ENCODE data around the gene ACOXL. TPM values are rescaled to one million over a fixed set of nuclear protein-coding genes. Genes with fewer than 3 reads are reported as not detected.
"Not testable (repeated sequence)": the region's sequence is repeated elsewhere in the genome, so short reads cannot be mapped to it uniquely, and the experiment has no call there.

Gene ACOXL
- total RNA-seq, 1 donor from 2014 or later: not detected

DNA sequence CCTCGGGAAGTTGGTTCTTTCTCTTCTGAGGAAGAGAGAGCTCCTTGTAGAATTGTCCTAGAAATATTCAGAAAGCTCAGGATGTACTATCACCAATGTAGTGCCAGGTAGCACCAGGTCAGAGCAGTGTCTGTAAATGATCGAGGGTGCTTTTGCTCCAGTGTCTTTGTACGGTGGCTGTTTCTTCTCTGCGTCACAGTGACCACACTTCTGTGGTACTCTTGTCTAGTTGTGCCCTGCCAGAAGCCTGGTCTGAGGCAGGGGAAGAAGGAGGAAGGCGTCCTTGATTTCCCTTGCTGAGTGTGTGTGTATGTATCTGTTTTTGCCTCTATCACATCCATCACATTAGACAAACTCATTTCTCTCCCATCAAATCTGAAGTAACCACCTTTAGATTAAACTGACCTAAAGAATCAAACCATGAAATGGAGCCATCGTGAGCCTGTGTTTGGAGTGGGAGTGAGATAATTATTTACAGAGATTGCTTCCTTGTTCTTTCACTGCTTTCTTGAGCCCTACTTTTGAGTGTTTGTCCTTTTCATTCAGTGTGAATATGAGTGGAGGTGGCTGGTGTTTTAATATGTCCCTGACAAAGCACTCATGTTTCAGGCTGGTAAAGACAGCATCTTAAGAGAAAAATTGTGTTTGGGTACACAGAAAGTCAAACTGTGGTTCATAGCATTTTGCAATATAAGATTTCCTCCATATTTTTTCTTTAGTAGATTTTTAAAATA is 97.2 kb downstream of the ACOXL start:
- no peak for DNase-seq

DNA sequence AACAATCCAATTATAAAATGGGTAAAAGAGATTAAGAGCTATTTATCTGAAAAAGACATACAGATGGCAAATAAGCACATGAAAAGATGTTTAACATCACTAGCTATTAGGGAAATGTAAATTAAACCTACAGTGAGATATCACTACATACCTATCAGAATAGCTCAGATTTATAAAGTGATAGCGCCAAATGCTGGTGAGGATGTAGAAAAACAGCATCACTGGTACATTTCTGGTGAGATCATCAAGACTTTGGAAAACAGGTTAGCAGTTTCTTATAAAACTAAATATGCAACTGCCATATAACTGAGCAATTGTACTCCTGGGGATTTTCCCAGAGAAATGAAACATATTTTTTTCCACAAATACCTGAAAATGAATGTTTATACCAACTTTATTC is 100.4 kb downstream of the ACOXL start:
- no peak for DNase-seq

GRCh38 chr2:110834134-110834827 is 101.9 kb downstream of the ACOXL start:
- no peak for DNase-seq

GRCh38 chr2:110836671-110837070 is 104.3 kb downstream of the ACOXL start:
- DNase-seq: no peak

- DNase-seq: no peak
Observed at GRCh38 chr2:110837446-110838409, 105.4 kb downstream of the ACOXL start.

DNA sequence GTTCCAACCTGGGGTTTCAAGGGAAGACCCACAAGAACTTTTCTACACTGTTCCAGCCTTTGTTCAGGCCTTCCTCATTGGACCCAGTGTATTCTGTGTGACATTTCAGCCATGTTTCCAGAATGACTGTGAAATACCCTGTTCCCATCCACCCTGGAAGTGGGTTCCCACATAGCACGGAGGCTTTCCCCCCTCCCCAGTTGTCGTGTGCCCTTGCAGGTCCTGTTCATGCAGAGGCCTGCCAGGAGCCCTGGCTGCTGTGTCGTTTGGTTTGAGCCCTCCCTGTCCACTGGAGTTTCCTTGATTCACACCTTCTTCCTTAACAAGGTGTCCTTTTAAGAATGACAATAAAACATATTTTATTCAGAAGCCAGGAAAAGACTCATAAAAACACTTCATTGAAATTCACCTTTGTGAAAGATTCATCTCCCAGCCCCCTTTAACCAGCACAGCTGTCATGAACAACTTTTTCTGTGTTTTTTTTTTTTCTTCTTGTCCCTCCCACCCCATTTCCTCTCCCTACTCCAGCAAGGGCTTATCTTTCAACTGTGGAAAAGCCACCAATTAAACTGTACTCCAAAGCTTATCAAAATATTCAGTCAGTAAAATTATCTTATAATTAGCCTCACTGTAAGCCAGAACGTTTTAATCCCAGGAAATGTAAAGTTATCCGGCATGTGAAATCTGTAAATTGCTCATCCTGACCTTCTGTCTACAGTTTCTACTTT is 106.4 kb downstream of the ACOXL start:
- DNase-seq: no peak

- no peak for DNase-seq
Observed at GRCh38 chr2:110840508-110840907, 108.1 kb downstream of the ACOXL start.

DNA sequence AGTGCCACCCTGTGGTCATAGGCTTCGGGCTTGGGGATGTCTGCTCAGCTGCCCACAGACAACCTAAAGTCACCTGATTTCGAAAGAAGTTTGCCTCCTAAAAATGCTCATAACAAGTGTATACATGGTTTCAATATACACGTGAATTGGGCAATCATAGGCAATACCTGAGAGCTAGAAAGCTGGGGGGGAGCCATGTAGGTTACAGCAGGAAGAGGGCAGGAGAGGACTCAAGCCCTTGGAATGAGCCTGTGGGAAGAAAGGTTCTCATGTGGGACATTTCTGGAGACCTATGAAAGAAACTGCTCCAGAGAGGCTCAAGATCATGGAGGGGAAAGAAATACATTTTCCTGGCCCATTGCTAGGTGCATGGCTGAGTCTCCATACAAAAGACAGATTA is 109.7 kb downstream of the ACOXL start:
- no peak for DNase-seq

GRCh38 chr2:110843496-110843895 is 111.1 kb downstream of the ACOXL start:
- no peak for DNase-seq

GRCh38 chr2:110843959-110844510 is 111.7 kb downstream of the ACOXL start:
- DNase-seq: no peak

DNA sequence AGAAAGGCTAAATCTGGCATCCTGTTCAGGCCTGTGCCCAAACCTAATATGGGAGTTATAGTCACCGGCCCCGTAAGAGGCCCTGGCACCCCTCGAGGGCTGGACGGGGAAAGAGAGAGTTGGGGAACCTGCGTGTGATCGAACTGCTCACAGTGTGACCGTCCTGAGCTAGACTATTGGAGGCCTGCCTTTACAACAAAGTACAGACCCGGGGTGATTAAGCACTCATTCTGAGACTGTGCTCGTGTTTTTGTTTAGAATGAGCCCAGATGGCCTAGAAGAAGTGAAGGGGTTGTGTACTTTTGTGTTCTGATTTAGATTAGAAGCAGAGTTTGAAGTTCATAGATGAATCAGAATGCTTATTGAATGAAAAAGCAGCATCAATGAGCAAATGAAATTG is 115.3 kb downstream of the ACOXL start:
- no peak for DNase-seq

GRCh38 chr2:110848071-110848470 is 115.7 kb downstream of the ACOXL start:
- no peak for DNase-seq

DNA sequence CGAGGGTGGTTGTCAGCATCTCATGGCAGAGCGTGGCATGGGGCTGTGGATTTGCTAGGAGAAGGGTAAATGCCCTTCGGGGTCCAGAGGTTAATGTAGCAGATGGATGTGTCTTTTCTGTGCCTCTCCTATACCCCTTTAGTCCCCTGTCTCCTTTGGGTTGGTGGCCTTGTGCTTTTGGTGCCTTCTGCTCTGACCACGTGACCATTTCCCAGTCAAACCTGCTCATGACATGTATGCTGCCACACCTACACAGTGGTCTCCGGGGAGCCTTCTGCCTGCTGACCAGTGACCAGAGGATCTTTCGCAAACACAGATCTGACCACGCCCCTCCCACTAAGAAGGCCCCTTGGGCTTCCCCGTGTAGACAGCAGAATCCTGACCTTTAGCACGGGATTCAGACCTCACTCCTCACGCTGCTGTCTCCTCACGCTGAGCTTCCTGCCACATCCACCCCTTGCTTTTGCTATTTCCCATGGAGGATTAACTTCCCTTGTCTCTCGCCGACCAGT is 116.2 kb downstream of the ACOXL start:
- no peak for DNase-seq

GRCh38 chr2:110851531-110851930 is 119.2 kb downstream of the ACOXL start:
- no peak for DNase-seq

DNA sequence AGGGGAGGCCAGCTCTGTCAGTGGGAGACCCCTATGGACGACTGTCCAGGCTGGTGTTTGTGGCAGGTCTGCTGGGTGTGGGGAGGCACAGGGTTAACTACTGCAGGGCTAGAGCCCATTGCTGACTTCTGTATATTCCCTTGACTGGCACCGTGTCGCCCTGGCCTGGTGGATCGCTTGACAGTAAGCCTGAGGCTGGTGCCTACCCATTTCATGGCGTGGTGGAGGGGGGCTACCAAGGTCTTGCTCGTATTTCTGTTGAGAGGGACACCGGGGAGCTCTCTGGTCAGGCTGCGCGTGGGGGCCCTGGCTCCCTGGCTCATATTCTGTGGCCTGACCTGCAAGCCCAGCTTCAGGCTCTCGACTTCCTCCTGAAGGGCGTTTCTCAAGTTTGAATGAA is 119.7 kb downstream of the ACOXL start:
- DNase-seq: no peak

DNA sequence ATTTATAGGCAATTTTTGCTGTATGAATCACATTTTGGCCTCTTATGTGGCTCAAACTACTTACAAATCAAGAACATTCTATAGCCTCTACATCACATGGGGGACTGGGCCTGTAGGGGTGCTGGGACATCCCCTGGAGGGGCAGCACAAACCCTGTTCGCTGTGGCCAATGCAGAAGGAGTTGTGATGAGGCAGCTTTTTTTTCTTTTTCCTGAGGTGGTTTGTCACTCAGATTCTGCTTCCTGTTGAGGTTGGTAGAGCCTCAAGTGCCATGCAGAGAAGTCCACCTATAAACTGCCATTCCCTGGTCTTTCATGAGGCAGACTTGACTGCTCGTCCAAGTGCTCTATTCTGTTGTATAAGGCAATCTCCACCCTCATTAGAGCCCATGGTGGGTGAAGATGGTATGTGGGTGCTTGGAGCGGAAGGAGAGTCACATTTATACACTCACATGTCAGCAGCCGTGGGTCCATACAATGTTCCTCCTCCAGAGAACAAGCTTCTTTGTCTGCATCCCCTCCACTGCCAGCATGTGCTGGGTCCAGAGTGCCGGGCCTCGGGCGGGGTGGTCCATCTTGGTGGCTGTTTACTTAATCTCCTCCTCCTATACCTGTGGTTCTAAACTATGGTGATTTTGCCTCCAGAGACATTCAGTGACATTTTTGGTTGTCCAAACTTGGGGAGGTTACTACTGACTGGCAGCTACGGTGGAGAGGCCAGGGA is 120.3 kb downstream of the ACOXL start:
- no peak for DNase-seq

DNA sequence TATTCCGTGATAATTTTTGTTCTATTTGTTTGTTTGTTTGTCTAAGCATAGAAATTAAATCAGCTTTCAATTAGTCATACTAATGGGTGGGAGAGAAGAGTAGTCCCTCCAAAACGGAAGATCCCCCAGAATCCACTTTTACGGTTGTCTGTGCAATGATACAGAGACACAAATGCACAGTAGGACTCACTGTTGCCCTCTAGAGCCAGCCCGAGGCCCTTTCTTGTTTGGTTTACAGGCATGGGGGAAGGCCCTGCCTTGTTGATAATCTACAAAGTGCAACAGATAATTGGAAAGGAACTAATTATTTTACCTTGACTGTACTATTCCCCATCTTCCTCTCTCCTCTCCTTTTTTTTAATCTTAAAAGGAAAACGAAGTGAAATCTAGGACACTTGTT is 121.1 kb downstream of the ACOXL start:
- no peak for DNase-seq

- DNase-seq: no peak
Observed at GRCh38 chr2:110853948-110854347, 121.6 kb downstream of the ACOXL start.

DNA sequence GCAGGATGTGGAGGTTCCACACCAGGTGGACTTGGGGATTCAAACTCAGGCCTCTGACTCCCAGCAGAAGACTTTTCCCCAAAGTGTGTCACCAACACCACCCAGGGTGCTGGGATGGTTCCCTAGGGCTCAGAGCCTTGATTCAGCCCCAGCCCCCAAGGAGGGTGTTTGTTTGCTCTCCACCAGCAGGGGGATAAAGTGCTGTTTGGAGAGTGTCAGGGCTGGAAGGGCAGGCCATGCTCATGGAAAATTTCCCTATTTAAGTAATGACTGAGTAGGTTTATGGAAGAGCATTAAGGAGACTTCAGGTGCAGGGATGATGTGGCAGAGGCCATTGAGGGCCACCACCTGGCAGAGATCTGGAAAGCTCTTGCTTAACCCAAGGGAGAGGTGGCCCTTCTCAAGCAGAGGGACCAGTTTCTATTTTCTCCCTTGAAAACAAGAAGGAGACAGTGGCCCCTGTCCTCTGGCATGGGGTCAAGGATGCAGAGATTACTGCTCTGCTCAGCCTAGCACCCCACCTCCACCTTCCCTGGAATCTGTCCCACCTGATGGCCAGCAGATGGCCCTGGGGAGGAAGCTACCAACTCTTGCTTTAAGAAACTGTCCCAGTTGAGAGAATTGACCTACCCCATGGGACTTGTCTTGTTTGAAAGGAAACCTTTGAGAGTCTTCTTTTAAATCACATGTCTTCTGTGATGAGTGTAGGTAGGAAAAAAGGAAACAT is 122.1 kb downstream of the ACOXL start:
- DNase-seq: no peak

DNA sequence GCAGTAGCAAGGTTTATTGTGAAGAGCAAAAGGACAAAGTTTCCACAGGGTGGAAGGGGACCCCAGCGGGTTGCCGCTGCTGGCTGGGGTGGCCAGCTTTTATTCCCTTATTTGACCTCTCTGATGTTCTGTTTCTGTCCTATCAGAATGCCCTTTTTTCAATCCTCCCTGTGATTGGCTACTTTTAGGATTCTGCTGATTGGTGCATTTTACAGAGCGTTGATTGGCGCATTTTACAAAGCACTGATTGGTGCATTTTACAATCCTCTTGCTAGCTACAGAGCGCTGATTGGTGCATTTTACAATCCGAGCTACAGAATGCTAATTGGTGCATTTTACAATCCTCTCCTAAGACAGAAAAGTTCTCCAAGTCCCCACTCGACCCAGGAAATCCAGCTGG is 123.5 kb downstream of the ACOXL start:
- DNase-seq: not testable (repeated sequence)
